Neural cell (in vitro differentiated cells): Measurements from ENCODE around the gene LINGO1. TPM values are rescaled to one million over a fixed set of nuclear protein-coding genes. Genes with fewer than 3 reads are reported as not detected.

Experiments used
- H2AFZ ChIP-seq: fragments of 200-600, 300-800 bp; sonication (generic), shearing (Covaris generic); 2 replicates; pipeline ENCODE4 v1.6.0; 2014; ENCODE audit warnings: low read depth, mild to moderate bottlenecking, antibody characterized with exemption, low read length, moderate library complexity
- H3F3A ChIP-seq: fragments of 200-600 bp; shearing (Covaris generic); 2 replicates; pipeline ENCODE4 v1.6.1; 2016; ENCODE audit warnings: mild to moderate bottlenecking, moderate library complexity, mixed read lengths, antibody characterized with exemption, low read length; ENCODE audit not compliant: insufficient read depth, poor library complexity, severe bottlenecking
- H3K27ac ChIP-seq: fragments of 200-600, 300-800 bp; sonication (generic), shearing (Covaris generic); 2 replicates; pipeline ENCODE4 v1.5.1; 2014; ENCODE audit warnings: mild to moderate bottlenecking, low read length, moderate library complexity
- H3K27me3 ChIP-seq: fragments of 300-800, 200-600 bp; sonication (generic), shearing (Covaris generic); 2 replicates; pipeline ENCODE4 v1.6.0; 2014; ENCODE audit warnings: mild to moderate bottlenecking, low read depth, low read length, moderate library complexity; ENCODE audit not compliant: insufficient read depth
- H3K36me3 ChIP-seq: fragments of 300-800, 200-600 bp; sonication (generic), shearing (Covaris generic); 2 replicates; pipeline ENCODE4 v1.5.1; 2014; ENCODE audit warnings: mild to moderate bottlenecking, antibody characterized with exemption, low read length, moderate library complexity; ENCODE audit not compliant: insufficient read depth
- H3K4me2 ChIP-seq: fragments of 300-800, 200-600 bp; sonication (generic), shearing (Covaris generic); 2 replicates; pipeline ENCODE4 v1.6.0; 2014; ENCODE audit warnings: mild to moderate bottlenecking, low read length
- H3K4me3 ChIP-seq: fragments of 300-800, 200-600 bp; sonication (generic), shearing (Covaris generic); 2 replicates; pipeline ENCODE4 v1.5.1; 2014; ENCODE audit warnings: mild to moderate bottlenecking, low read length, moderate library complexity
- H3K79me2 ChIP-seq: fragments of 200-600 bp; shearing (Covaris generic); replicated peaks from 2 replicates; pipeline ENCODE4 v1.6.0; 2014; ENCODE audit warnings: mild to moderate bottlenecking, low read length, moderate library complexity; ENCODE audit not compliant: insufficient read depth
- H3K9ac ChIP-seq: fragments of 300-800, 200-600 bp; sonication (generic), shearing (Covaris generic); 2 replicates; pipeline ENCODE4 v1.6.1; 2016; ENCODE audit warnings: mild to moderate bottlenecking, low read length, mixed read lengths
- H3K9me2 ChIP-seq: fragments of 200-600 bp; shearing (Covaris generic); 2 replicates; pipeline ENCODE4 v1.6.1; 2016; ENCODE audit warnings: mild to moderate bottlenecking, low read length, mixed read lengths; ENCODE audit not compliant: insufficient read depth
- H3K9me3 ChIP-seq: fragments of 200-600, 300-800 bp; sonication (generic), shearing (Covaris generic); 2 replicates; pipeline ENCODE4 v1.6.1; 2016; ENCODE audit warnings: mild to moderate bottlenecking, mixed run types, low read length, moderate library complexity, mixed read lengths
- H4K20me1 ChIP-seq: fragments of 200-600 bp; shearing (Covaris generic); 2 replicates; pipeline ENCODE4 v1.6.1; 2016; ENCODE audit warnings: mild to moderate bottlenecking, mixed run types; ENCODE audit not compliant: insufficient read depth
- EP300 ChIP-seq: fragments of 450-650 bp; conservative IDR thresholded peaks from 2 replicates; pipeline ENCODE4 v1.6.1; 2014; ENCODE audit warnings: antibody characterized with exemption, mild to moderate bottlenecking, moderate library complexity; ENCODE audit not compliant: poor library complexity, severe bottlenecking
- EZH2 ChIP-seq: fragments of 200-600, 300-800 bp; shearing (Covaris generic), sonication (generic); IDR thresholded peaks from 2 replicates; pipeline ENCODE4 v1.6.1; 2014; ENCODE audit warnings: antibody characterized with exemption, low read length, borderline replicate concordance, mild to moderate bottlenecking; ENCODE audit not compliant: insufficient read depth, poor library complexity, severe bottlenecking
- MXI1 ChIP-seq: fragments of 450-650 bp; conservative IDR thresholded peaks from 2 replicates; pipeline ENCODE4 v1.6.1; 2014; ENCODE audit warnings: antibody characterized with exemption, mild to moderate bottlenecking; ENCODE audit not compliant: poor library complexity, severe bottlenecking
- POLR2AphosphoS5 ChIP-seq: IDR thresholded peaks from 2 replicates; pipeline ENCODE4 v1.6.1; 2012
- RAD21 ChIP-seq: fragments of 450-650 bp; conservative IDR thresholded peaks from 2 replicates; pipeline ENCODE4 v1.6.1; 2014; ENCODE audit warnings: antibody characterized with exemption, mild to moderate bottlenecking, moderate library complexity
- SMC3 ChIP-seq: fragments of 450-650 bp; conservative IDR thresholded peaks from 2 replicates; pipeline ENCODE4 v1.6.1; 2014; ENCODE audit warnings: antibody characterized with exemption, mild to moderate bottlenecking, moderate library complexity; ENCODE audit not compliant: poor library complexity
- TAF1 ChIP-seq: IDR thresholded peaks from 2 replicates; pipeline ENCODE4 v1.6.1; 2012; ENCODE audit warnings: low read depth
- polyA plus RNA-seq: library from polyadenylated mRNA; depleted of rRNA; stranded (reverse); fragments of >200 nt; gene quantifications from 2 replicates; pipeline ENCODE4 v1.2.3, GENCODE V29; 2014
- TF ChIP-seq, protein P1 (sequence below): IDR thresholded peaks from 2 replicates; pipeline ENCODE4 v1.6.1; 2012; ENCODE audit warnings: borderline replicate concordance
- TF ChIP-seq, protein P2 (sequence below): fragments of 450-650 bp; IDR thresholded peaks from 2 replicates; pipeline ENCODE4 v1.5.1; 2014; ENCODE audit warnings: antibody characterized with exemption, mild to moderate bottlenecking, moderate library complexity; ENCODE audit not compliant: poor library complexity, severe bottlenecking

Gene LINGO1
- polyA plus RNA-seq, 1 donor from 2014 or later, result 34.4 TPM

DNA sequence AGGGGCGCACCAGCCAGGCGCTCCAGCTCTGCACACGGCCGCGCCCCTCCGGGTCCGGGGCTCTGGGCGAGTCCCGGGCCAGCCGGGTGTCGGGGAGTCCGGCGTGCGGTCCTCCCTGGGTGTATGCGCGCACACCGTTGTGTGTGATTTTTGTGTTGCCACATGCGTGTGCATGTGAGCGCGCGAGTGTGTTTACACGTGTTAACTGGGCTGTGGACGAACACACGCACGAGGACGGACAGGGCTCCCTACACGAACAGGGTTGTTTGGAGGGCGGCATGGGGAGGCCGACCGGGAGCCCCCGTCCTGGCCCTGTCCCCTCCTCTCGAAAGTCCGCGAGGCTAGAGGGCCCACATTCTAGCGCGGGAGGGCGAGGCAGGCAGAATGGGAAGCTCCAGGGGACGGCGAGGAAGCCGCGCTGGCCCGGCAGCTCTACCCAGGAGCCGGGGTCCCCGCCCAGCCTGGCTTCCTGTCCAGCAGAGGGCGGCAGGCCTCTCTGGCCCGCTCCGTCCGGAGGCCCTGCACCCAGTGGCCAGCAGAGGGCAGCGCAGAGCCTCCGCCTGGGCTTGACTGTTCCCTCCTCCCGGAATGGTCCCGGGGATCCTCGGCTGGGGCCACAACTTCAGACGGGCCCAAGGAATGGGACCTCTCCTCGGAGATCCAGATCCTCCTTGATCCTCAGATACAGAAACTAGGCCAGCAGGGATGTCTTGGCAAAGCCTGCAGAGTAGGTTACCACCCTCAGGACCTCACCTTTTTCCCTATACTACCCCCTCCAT lies 611 bp upstream of the LINGO1 start:
- Histone ChIP-seq H4K20me1 (no peaks in the 10 kb centered on the region), H3K4me3 (peak overlapping the region; percentile 92), H3K9me3 (no peaks in the 10 kb centered on the region), H3K36me3 (no peaks in the 10 kb centered on the region), H2AFZ (peak overlapping the region; percentile 14), H3K9ac (peak overlapping the region; percentile 75), H3K79me2 (peaks cover 38% of the 10 kb centered on the region), H3K27me3 (no peaks in the 10 kb centered on the region), H3K4me2 (peak overlapping the region; percentile 73), H3K27ac (peak overlapping the region; percentile 72), H3F3A (no peaks in the 10 kb centered on the region), H3K9me2 (no peaks in the 10 kb centered on the region)
- TF ChIP-seq MXI1 (peak; percentile 93), RAD21 (peak; percentile 90), EZH2 (no peak), TAF1 (peak; percentile 63), EP300 (no peak), POLR2AphosphoS5 (peak; percentile 60), SMC3 (peak; percentile 98)
- TF ChIP-seq, protein P1, sequence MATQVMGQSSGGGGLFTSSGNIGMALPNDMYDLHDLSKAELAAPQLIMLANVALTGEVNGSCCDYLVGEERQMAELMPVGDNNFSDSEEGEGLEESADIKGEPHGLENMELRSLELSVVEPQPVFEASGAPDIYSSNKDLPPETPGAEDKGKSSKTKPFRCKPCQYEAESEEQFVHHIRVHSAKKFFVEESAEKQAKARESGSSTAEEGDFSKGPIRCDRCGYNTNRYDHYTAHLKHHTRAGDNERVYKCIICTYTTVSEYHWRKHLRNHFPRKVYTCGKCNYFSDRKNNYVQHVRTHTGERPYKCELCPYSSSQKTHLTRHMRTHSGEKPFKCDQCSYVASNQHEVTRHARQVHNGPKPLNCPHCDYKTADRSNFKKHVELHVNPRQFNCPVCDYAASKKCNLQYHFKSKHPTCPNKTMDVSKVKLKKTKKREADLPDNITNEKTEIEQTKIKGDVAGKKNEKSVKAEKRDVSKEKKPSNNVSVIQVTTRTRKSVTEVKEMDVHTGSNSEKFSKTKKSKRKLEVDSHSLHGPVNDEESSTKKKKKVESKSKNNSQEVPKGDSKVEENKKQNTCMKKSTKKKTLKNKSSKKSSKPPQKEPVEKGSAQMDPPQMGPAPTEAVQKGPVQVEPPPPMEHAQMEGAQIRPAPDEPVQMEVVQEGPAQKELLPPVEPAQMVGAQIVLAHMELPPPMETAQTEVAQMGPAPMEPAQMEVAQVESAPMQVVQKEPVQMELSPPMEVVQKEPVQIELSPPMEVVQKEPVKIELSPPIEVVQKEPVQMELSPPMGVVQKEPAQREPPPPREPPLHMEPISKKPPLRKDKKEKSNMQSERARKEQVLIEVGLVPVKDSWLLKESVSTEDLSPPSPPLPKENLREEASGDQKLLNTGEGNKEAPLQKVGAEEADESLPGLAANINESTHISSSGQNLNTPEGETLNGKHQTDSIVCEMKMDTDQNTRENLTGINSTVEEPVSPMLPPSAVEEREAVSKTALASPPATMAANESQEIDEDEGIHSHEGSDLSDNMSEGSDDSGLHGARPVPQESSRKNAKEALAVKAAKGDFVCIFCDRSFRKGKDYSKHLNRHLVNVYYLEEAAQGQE, result peak; percentile 38
- TF ChIP-seq, protein P2, sequence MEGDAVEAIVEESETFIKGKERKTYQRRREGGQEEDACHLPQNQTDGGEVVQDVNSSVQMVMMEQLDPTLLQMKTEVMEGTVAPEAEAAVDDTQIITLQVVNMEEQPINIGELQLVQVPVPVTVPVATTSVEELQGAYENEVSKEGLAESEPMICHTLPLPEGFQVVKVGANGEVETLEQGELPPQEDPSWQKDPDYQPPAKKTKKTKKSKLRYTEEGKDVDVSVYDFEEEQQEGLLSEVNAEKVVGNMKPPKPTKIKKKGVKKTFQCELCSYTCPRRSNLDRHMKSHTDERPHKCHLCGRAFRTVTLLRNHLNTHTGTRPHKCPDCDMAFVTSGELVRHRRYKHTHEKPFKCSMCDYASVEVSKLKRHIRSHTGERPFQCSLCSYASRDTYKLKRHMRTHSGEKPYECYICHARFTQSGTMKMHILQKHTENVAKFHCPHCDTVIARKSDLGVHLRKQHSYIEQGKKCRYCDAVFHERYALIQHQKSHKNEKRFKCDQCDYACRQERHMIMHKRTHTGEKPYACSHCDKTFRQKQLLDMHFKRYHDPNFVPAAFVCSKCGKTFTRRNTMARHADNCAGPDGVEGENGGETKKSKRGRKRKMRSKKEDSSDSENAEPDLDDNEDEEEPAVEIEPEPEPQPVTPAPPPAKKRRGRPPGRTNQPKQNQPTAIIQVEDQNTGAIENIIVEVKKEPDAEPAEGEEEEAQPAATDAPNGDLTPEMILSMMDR, result peak; percentile 99

DNA sequence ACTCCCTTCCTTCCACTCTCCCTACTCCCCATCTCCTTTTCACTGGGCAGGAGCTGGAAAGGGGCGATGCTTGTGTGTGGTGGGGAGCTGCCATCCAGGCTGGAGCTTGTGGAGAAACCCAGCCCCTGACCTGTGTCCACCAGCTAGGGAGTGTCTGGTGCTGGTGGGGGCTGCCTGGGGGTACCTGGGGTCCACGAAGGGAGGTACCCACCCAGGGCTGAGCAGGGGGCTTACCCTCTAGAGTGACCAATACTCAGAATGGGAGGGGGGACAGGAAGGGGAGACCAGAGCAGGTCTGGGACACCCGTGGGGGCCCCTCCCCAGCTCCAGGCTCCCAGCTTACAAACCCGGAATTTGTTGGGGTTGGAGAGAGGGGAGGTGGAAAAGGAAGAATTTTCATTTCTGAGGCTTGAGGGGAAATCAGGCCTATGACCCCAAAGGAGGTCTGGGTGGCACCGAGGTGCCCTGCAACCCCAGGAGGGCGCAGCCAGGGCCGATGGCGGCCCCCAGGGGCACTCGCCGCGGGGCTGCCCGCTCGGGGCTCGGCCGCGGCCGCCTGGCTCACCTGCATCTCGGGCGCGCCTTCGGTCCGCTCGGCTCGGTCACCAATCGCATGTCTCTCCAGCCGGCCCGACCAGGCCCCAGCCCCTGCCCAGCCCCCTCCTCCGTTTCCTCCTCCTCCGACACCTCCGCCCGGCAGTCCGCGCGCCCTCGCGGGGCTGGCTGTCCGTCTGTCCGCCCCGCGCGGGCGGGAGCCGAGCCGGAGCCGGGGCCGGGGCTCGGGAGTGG lies 773 bp downstream of the LINGO1 start:
- Histone ChIP-seq H3K9ac (peak overlapping the region; percentile 97), H3K79me2 (peaks cover 44% of the 10 kb centered on the region), H3K4me2 (peak overlapping the region; percentile 89), H4K20me1 (no peaks in the 10 kb centered on the region), H3K27ac (peak overlapping the region; percentile 82), H3F3A (no peaks in the 10 kb centered on the region), H3K9me2 (no peaks in the 10 kb centered on the region), H2AFZ (peak overlapping the region; percentile 40), H3K4me3 (peak overlapping the region; percentile 78), H3K27me3 (no peaks in the 10 kb centered on the region), H3K9me3 (no peaks in the 10 kb centered on the region), H3K36me3 (no peaks in the 10 kb centered on the region)
- TF ChIP-seq SMC3 (no peak), RAD21 (no peak)
- TF ChIP-seq, protein P2, result no peak
- TF ChIP-seq, protein P1, result peak; percentile 45
